COR-L47 (cell line): ENCODE data around the gene MBOAT1.
A peak's percentile ranks its signal among the peaks of the same experiment; 100 is the strongest.

Experiments used
- DNase-seq: peaks from one replicate; lab custom pipeline; 2025; lab: John Stamatoyannopoulos, UW

Gene MBOAT1

GRCh38 chr6:20135677-20136268 is 76.5 kb downstream of the MBOAT1 start:
- no peak for DNase-seq

GRCh38 chr6:20134613-20135012 is 77.7 kb downstream of the MBOAT1 start:
- no peak for DNase-seq

- no peak for DNase-seq
These were observed 82.8 kb downstream of the MBOAT1 start for GRCh38 chr6:20129290-20130088.

- DNase-seq: no peak
These were observed 84.3 kb downstream of the MBOAT1 start for GRCh38 chr6:20128018-20128417.

GRCh38 chr6:20126789-20127653 is 85.2 kb downstream of the MBOAT1 start:
- DNase-seq: peak; percentile 95

GRCh38 chr6:20126102-20126752 is 86.0 kb downstream of the MBOAT1 start:
- no peak for DNase-seq

- DNase-seq: no peak
These were observed 87.7 kb downstream of the MBOAT1 start for GRCh38 chr6:20124545-20124944.

- DNase-seq: no peak
These were observed 92.8 kb downstream of the MBOAT1 start for GRCh38 chr6:20119485-20119884.

GRCh38 chr6:20118892-20119291 is 93.4 kb downstream of the MBOAT1 start:
- DNase-seq: no peak

- no peak for DNase-seq
These were observed 94.8 kb downstream of the MBOAT1 start for GRCh38 chr6:20117474-20117873.

GRCh38 chr6:20116792-20117191 is 95.5 kb downstream of the MBOAT1 start:
- no peak for DNase-seq

- DNase-seq: no peak
These were observed 96.9 kb downstream of the MBOAT1 start for GRCh38 chr6:20115246-20115980.

GRCh38 chr6:20113649-20114224 is 98.5 kb downstream of the MBOAT1 start:
- no peak for DNase-seq

GRCh38 chr6:20112841-20113240 is 99.4 kb downstream of the MBOAT1 start:
- no peak for DNase-seq

- no peak for DNase-seq
These were observed 100.0 kb downstream of the MBOAT1 start for GRCh38 chr6:20112241-20112640.

GRCh38 chr6:20110478-20110877 is 101.8 kb downstream of the MBOAT1 start:
- no peak for DNase-seq

- DNase-seq: no peak
These were observed 102.7 kb downstream of the MBOAT1 start for GRCh38 chr6:20109526-20109925.

- DNase-seq: no peak
These were observed 106.4 kb downstream of the MBOAT1 start for GRCh38 chr6:20105838-20106237.

GRCh38 chr6:20104696-20105095 is 107.6 kb downstream of the MBOAT1 start:
- DNase-seq: no peak

GRCh38 chr6:20102397-20103073 is 109.7 kb downstream of the MBOAT1 start:
- DNase-seq: no peak

- no peak for DNase-seq
These were observed 113.1 kb downstream of the MBOAT1 start for GRCh38 chr6:20099156-20099555.
